HG02798 (cell line): Measurements from ENCODE around the gene CCR7.
A peak's percentile ranks its signal among the peaks of the same experiment; 100 is the strongest.
"Not testable (repeated sequence)": the region's sequence is repeated elsewhere in the genome, so short reads cannot be mapped to it uniquely, and the experiment has no call there.

Experiments used
- ATAC-seq: cut with Tn5 transposase; IDR thresholded peaks from one replicate; pipeline ENCODE4 v1.9.1; 2021; ENCODE audit warnings: mild to moderate bottlenecking; ENCODE audit not compliant: unreplicated experiment, poor library complexity

The CCR7 gene

DNA sequence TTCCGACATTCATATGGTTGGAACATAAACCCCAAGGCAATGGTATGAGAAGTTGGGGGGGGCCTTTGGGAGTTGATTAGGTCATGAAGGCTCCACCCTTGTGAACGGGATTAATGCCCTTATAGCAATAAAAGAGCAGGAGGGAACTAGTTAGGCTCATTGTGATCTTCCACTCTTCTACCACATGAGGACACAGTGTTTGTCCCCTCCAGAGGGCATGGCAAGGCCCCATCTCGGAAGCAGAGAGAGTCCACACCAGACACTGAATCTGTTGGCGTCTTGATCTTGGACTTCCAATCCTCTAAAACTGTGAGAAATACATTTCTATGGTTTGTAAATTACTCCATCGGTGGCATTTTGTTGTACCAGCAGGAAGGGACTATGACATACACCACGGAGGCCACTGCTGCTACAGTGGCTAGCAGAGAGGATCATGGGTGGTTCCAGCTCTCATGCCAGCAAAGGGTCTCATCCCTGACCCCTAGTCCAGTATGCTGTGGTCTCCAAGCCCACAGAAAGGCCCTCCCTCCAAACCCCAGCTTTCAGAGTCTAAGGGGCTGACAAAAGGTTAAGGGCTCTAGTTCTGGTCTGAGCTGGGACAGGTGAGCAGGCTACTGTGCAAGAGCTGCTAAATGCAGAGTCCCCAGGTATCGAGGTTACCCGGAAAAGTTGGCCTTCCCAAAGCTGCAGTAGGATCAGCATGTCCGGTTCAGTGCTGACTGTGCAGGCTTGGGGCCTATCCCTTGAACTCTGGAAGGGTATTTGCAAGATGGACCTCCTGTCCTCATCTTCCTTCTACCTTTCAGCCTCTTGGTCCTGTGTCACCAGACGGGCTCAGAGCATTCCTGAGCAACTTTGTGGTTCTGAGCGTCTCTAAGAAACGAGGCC lies 12.2 kb downstream of the CCR7 start:
- no peak for ATAC-seq

GRCh38 chr17:40551879-40552768 lies 13.1 kb downstream of the CCR7 start:
- no peak for ATAC-seq

DNA sequence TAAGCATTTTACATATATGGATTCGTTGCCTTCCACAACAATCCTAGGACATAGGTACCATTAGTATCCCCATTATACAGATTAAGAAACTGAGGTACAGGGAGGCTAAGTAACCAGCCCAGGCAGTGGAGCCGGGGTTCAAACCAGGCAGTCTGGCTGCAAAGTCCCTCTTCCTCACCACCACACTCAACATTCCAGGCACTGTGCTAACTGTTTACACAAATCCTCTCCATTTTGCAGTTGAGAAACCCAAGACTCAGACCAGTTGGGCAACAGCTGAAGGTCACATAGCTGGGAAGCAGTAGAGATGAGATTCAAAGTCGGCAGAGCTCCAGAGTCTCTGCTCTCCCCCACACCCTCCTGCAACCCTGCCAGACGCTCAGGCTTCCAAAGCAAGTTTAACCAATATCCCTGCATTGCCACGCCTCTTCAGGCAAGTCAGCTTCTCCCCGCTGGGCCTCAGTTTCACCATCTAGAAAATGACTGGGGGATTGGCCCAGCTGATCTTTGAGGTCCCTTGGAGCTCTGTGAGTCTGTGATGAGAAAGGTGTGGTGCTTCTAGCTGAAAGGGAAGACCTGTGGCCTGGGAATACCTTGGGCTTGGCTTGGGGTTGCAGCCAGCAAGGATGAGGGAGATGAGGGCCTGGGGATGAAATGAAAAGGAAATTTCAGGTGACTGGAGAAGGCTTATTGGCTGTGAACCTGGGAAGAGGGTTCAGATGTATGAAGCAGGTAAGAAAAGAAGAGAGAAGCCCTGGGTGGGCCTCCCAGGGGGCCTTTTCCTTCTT lies 14.0 kb downstream of the CCR7 start:
- ATAC-seq: no peak

- no peak for ATAC-seq
Observed at GRCh38 chr17:40550608-40551007, 14.7 kb downstream of the CCR7 start.

GRCh38 chr17:40548982-40549685 lies 16.1 kb downstream of the CCR7 start:
- no peak for ATAC-seq

DNA sequence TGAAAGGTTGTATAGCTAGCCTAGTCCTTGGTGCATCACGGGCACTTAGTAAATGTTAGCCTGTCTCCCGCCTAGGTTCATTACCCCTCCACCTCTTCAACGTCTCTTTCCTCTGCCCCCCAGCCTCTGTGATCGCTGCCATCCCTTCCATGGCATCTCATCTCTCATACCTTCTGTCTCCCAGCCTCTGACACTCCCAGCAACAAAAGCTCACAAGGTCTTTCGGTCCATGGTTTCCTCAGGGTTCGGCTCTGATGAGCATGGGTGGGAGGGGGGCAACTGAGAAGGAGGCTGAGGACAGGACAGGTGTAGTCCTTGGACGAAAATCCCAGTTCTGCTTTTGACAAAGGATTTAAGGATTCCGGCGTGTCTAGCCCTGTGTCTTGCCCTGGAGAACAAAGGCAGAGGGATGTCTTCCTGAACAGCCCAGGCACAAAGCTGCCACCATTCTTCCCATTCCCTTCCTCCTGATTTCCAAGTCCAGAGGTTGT lies 16.7 kb downstream of the CCR7 start:
- no peak for ATAC-seq

DNA sequence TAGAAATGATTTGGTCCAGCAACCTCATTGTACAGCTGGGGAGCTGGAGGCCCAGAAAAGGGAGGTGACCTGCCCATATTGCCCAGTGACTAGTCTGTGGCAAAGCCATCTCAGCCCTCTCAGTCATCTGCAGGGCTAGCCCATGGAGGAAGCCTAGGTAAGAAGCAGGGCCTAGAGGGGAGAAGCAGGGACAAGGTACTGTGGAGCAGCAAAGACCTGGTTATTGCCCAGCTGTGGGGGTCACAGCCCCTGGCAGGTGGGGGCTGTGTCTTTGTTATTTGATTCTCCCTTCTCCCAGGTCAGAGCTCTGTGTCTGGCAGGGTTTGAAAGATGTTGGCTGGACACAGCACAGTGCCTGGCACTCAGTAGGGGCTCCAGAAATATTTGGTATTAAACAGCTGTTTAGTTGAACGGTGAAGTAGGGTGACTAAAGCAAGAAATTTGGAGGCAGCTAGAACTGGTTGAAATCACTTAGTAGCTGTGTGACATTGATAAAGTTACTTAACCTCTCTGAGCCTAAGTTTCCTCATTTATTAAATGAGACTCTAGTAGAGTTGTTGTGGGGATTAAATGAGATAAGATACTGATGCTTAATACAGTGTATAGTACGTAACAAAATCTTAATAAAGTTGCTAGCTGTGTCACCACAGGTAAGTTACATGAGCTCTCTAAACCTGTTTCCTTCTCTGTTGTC lies 17.3 kb downstream of the CCR7 start:
- ATAC-seq: no peak

GRCh38 chr17:40547079-40547784 lies 18.0 kb downstream of the CCR7 start:
- peak; percentile 32 for ATAC-seq

- ATAC-seq: not testable (repeated sequence)
Observed at GRCh38 chr17:40546497-40546896, 18.8 kb downstream of the CCR7 start.

DNA sequence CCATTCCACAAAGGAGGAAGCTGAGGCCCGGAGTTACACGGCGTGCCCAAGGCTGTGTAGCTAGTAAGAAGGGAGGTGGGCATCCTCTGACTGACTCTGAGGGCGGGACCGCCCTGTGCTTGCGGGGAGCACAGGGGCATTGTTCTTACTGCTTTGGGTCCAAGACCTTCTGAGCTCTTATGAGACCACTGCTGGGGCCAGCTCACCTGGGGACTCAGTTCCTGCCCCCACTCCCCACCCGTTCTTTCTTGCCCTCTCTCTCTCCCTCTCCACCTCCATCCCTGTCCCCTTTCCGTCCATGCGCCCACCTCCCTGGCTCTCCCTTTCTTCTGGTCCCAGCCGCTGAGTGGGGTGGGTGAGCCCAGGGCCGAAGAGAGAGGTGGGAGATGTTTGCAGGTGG lies 19.6 kb downstream of the CCR7 start:
- ATAC-seq: no peak

GRCh38 chr17:40542558-40543411 lies 22.5 kb downstream of the CCR7 start:
- peak; percentile 59 for ATAC-seq

- ATAC-seq: no peak
Observed at GRCh38 chr17:40541873-40542557, 23.3 kb downstream of the CCR7 start.

GRCh38 chr17:40541060-40541872 lies 24.0 kb downstream of the CCR7 start:
- ATAC-seq: no peak

DNA sequence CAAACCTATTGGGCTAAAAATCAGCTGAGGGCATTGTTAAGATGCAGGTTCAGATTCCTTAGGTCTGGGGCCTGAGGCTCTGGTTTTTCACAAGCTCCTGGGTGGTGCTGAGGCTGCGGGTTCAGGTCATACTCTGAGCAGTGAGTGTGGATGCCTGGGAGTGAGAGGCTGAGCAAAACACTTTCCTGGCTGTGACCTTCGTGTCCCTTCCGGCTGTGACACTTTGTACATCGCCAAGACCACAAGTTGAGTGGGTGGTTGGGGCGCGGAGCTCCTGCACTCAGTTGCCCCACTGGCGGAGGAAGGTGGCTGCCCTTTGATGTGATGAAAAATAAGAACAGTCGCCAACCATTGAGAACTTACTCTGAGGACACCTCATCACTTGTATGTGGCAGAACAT lies 24.8 kb downstream of the CCR7 start:
- no peak for ATAC-seq

- no peak for ATAC-seq
Observed at GRCh38 chr17:40539711-40540411, 25.4 kb downstream of the CCR7 start.
